ENCODE data around the gene KSR2. TPM values are rescaled to one million over a fixed set of nuclear protein-coding genes. Genes with fewer than 3 reads are reported as not detected.

KSR2 gene
- total and polyA plus RNA-seq, 9 donors, result under 0.01 to 0.14 (median 0.04) TPM; not detected in 3

- Histone ChIP-seq H3K27ac (ENCODE audit: low read length) (no peak overlapping the region), H3K36me3 (ENCODE audit: control insufficient read depth, insufficient read depth, low read length) (no peaks in the 10 kb centered on the region), H3K4me1 (ENCODE audit: control insufficient read depth, insufficient read depth, low read length) (no peaks in the 10 kb centered on the region), H3K9me3 (replicated peaks; ENCODE audit: control insufficient read depth, low read depth, low read length) (no peaks in the 10 kb centered on the region), H3K4me3 (ENCODE audit: low read length) (no peak overlapping the region), H3K27me3 (ENCODE audit: control insufficient read depth, insufficient read depth, low read length) (no peaks in the 10 kb centered on the region)
- DNase-seq, result no peak
- 72% methylated on average over 8 of the region's 11 CpGs for WGBS (ENCODE audit: insufficient coverage)
Measured at GRCh38 chr12:117518594-117519270, 450.1 kb downstream of the KSR2 start.

- 22% methylated on average over 2 of the region's 6 CpGs for WGBS (ENCODE audit: insufficient coverage)
- Histone ChIP-seq H3K9me3 (replicated peaks; ENCODE audit: control insufficient read depth, low read depth, low read length) (no peaks in the 10 kb centered on the region), H3K4me1 (ENCODE audit: control insufficient read depth, insufficient read depth, low read length) (no peaks in the 10 kb centered on the region), H3K27me3 (ENCODE audit: control insufficient read depth, insufficient read depth, low read length) (no peaks in the 10 kb centered on the region), H3K4me3 (ENCODE audit: low read length) (no peak overlapping the region), H3K36me3 (ENCODE audit: control insufficient read depth, insufficient read depth, low read length) (no peaks in the 10 kb centered on the region), H3K27ac (ENCODE audit: low read length) (no peak overlapping the region)
- no peak for DNase-seq
Measured at GRCh38 chr12:117517219-117517739, 451.5 kb downstream of the KSR2 start.

GRCh38 chr12:117516034-117516433 lies 452.8 kb downstream of the KSR2 start:
- H3K4me3 ChIP-seq (ENCODE audit: low read length), result no peak overlapping the region
- no peaks in the 10 kb centered on the region for H3K36me3 ChIP-seq (ENCODE audit: control insufficient read depth, insufficient read depth, low read length)
- no peak for DNase-seq
- no peak overlapping the region for H3K27ac ChIP-seq (ENCODE audit: low read length)
- no peaks in the 10 kb centered on the region for H3K9me3 ChIP-seq (replicated peaks; ENCODE audit: control insufficient read depth, low read depth, low read length)
- no peaks in the 10 kb centered on the region for H3K27me3 ChIP-seq (ENCODE audit: control insufficient read depth, insufficient read depth, low read length)
- WGBS (ENCODE audit: insufficient coverage), result 75% methylated on average over 2 of the region's 4 CpGs
- H3K4me1 ChIP-seq (ENCODE audit: control insufficient read depth, insufficient read depth, low read length), result no peaks in the 10 kb centered on the region

- H3K36me3 ChIP-seq (ENCODE audit: control insufficient read depth, insufficient read depth, low read length), result no peaks in the 10 kb centered on the region
- 71% methylated on average over 1 of the region's 5 CpGs for WGBS (ENCODE audit: insufficient coverage)
- no peaks in the 10 kb centered on the region for H3K9me3 ChIP-seq (replicated peaks; ENCODE audit: control insufficient read depth, low read depth, low read length)
- peak; percentile 48 for DNase-seq
- H3K27ac ChIP-seq (ENCODE audit: low read length), result no peak overlapping the region
- H3K4me3 ChIP-seq (ENCODE audit: low read length), result no peak overlapping the region
- no peaks in the 10 kb centered on the region for H3K27me3 ChIP-seq (ENCODE audit: control insufficient read depth, insufficient read depth, low read length)
- H3K4me1 ChIP-seq (ENCODE audit: control insufficient read depth, insufficient read depth, low read length), result no peaks in the 10 kb centered on the region
Measured at GRCh38 chr12:117514016-117514415, 454.8 kb downstream of the KSR2 start.

GRCh38 chr12:117513353-117513752 lies 455.4 kb downstream of the KSR2 start:
- no peak overlapping the region for H3K27ac ChIP-seq (ENCODE audit: low read length)
- 71% methylated on average over 3 of the region's 4 CpGs for WGBS (ENCODE audit: insufficient coverage)
- no peak for DNase-seq
- no peaks in the 10 kb centered on the region for H3K9me3 ChIP-seq (replicated peaks; ENCODE audit: control insufficient read depth, low read depth, low read length)
- no peak overlapping the region for H3K4me3 ChIP-seq (ENCODE audit: low read length)
- H3K36me3 ChIP-seq (ENCODE audit: control insufficient read depth, insufficient read depth, low read length), result no peaks in the 10 kb centered on the region
- no peaks in the 10 kb centered on the region for H3K4me1 ChIP-seq (ENCODE audit: control insufficient read depth, insufficient read depth, low read length)
- no peaks in the 10 kb centered on the region for H3K27me3 ChIP-seq (ENCODE audit: control insufficient read depth, insufficient read depth, low read length)

- no peak overlapping the region for H3K4me3 ChIP-seq (ENCODE audit: low read length)
- H3K9me3 ChIP-seq (replicated peaks; ENCODE audit: control insufficient read depth, low read depth, low read length), result peaks cover under 1% of the 10 kb centered on the region
- H3K27ac ChIP-seq (ENCODE audit: low read length), result no peak overlapping the region
- no peaks in the 10 kb centered on the region for H3K36me3 ChIP-seq (ENCODE audit: control insufficient read depth, insufficient read depth, low read length)
- no peak for DNase-seq
- no peaks in the 10 kb centered on the region for H3K4me1 ChIP-seq (ENCODE audit: control insufficient read depth, insufficient read depth, low read length)
- no peaks in the 10 kb centered on the region for H3K27me3 ChIP-seq (ENCODE audit: control insufficient read depth, insufficient read depth, low read length)
Measured at GRCh38 chr12:117508468-117508867, 460.3 kb downstream of the KSR2 start.

GRCh38 chr12:117507548-117507947 lies 461.2 kb downstream of the KSR2 start:
- H3K4me3 ChIP-seq (ENCODE audit: low read length), result no peak overlapping the region
- no peak for DNase-seq
- WGBS (ENCODE audit: insufficient coverage), result 29% methylated on average over 1 of the region's 3 CpGs
- no peaks in the 10 kb centered on the region for H3K36me3 ChIP-seq (ENCODE audit: control insufficient read depth, insufficient read depth, low read length)
- peaks cover 4% of the 10 kb centered on the region for H3K9me3 ChIP-seq (replicated peaks; ENCODE audit: control insufficient read depth, low read depth, low read length)
- no peaks in the 10 kb centered on the region for H3K4me1 ChIP-seq (ENCODE audit: control insufficient read depth, insufficient read depth, low read length)
- no peak overlapping the region for H3K27ac ChIP-seq (ENCODE audit: low read length)
- no peaks in the 10 kb centered on the region for H3K27me3 ChIP-seq (ENCODE audit: control insufficient read depth, insufficient read depth, low read length)

GRCh38 chr12:117506333-117506732 lies 462.5 kb downstream of the KSR2 start:
- H3K4me3 ChIP-seq (ENCODE audit: low read length), result no peak overlapping the region

GRCh38 chr12:117502633-117503032 lies 466.2 kb downstream of the KSR2 start:
- Histone ChIP-seq H3K27ac (ENCODE audit: low read length) (no peak overlapping the region), H3K27me3 (ENCODE audit: control insufficient read depth, insufficient read depth, low read length) (peaks cover 2% of the 10 kb centered on the region), H3K36me3 (ENCODE audit: control insufficient read depth, insufficient read depth, low read length) (no peaks in the 10 kb centered on the region), H3K9me3 (replicated peaks; ENCODE audit: control insufficient read depth, low read depth, low read length) (peaks cover 4% of the 10 kb centered on the region), H3K4me1 (ENCODE audit: control insufficient read depth, insufficient read depth, low read length) (no peaks in the 10 kb centered on the region), H3K4me3 (ENCODE audit: low read length) (no peak overlapping the region)
- WGBS (ENCODE audit: insufficient coverage), result no CpG with 5 or more reads among the region's 2 CpGs
- no peak for DNase-seq

More at GRCh38 chr12:117506333-117506732, 462.5 kb downstream of the KSR2 start:
- peaks cover 4% of the 10 kb centered on the region for H3K9me3 ChIP-seq (replicated peaks; ENCODE audit: control insufficient read depth, low read depth, low read length)
- no peak overlapping the region for H3K27ac ChIP-seq (ENCODE audit: low read length)
- H3K27me3 ChIP-seq (ENCODE audit: control insufficient read depth, insufficient read depth, low read length), result no peaks in the 10 kb centered on the region
- DNase-seq, result no peak
- H3K36me3 ChIP-seq (ENCODE audit: control insufficient read depth, insufficient read depth, low read length), result no peaks in the 10 kb centered on the region
- no CpG with 5 or more reads among the region's 1 CpG for WGBS (ENCODE audit: insufficient coverage)
- no peaks in the 10 kb centered on the region for H3K4me1 ChIP-seq (ENCODE audit: control insufficient read depth, insufficient read depth, low read length)

GRCh38 chr12:117502233-117502632 lies 466.6 kb downstream of the KSR2 start:
- Histone ChIP-seq H3K4me1 (ENCODE audit: control insufficient read depth, insufficient read depth, low read length) (no peaks in the 10 kb centered on the region), H3K27ac (ENCODE audit: low read length) (no peak overlapping the region), H3K4me3 (ENCODE audit: low read length) (no peak overlapping the region), H3K27me3 (ENCODE audit: control insufficient read depth, insufficient read depth, low read length) (peaks cover 2% of the 10 kb centered on the region), H3K36me3 (ENCODE audit: control insufficient read depth, insufficient read depth, low read length) (no peaks in the 10 kb centered on the region), H3K9me3 (replicated peaks; ENCODE audit: control insufficient read depth, low read depth, low read length) (peaks cover 4% of the 10 kb centered on the region)
- DNase-seq, result no peak
- no CpG with 5 or more reads among the region's 4 CpGs for WGBS (ENCODE audit: insufficient coverage)
